HepG2 (cell line): ENCODE results near the gene ZCCHC24. TPM values are rescaled to one million over a fixed set of nuclear protein-coding genes. Genes with fewer than 3 reads are reported as not detected.

Source experiments
- DMAP1 ChIP-seq: IDR thresholded peaks from 2 replicates; pipeline ENCODE4 v1.6.1; 2016
- GATAD1 ChIP-seq: IDR thresholded peaks from 2 replicates; pipeline ENCODE4 v1.6.1; 2016; ENCODE audit warnings: missing genetic modification reagents, missing compliant biosample characterization
- IRX3 ChIP-seq: sonication (generic); formaldehyde crosslinking; IDR thresholded peaks from 2 replicates; pipeline ENCODE4 v1.8.1; 2023; ENCODE audit warnings: mild to moderate bottlenecking, low read depth, missing genetic modification reagents, borderline replicate concordance
- KLF11 ChIP-seq: IDR thresholded peaks from 2 replicates; pipeline ENCODE4 v1.6.1; 2016; ENCODE audit warnings: missing compliant biosample characterization
- MTA1 ChIP-seq: sonication (generic); formaldehyde crosslinking; IDR thresholded peaks from 2 replicates; pipeline ENCODE4 v1.4.0; 2020; ENCODE audit warnings: missing genetic modification reagents, mild to moderate bottlenecking, borderline replicate concordance
- MYC ChIP-seq: sonication (generic); formaldehyde crosslinking; IDR thresholded peaks from 2 replicates; pipeline ENCODE4 v1.9.0; 2021; ENCODE audit warnings: missing genetic modification reagents, borderline replicate concordance
- PHF21A ChIP-seq: sonication (generic); formaldehyde crosslinking; IDR thresholded peaks from 2 replicates; pipeline ENCODE4 v1.5.0; 2020; ENCODE audit warnings: mild to moderate bottlenecking, missing genetic modification reagents
- POLR2G ChIP-seq: fragments of 200-400 bp; formaldehyde crosslinking; IDR thresholded peaks from 2 replicates; pipeline ENCODE4 v1.6.1; 2018; ENCODE audit warnings: mild to moderate bottlenecking, low read depth, low read length, moderate library complexity
- PRDM15 ChIP-seq: sonication (generic); formaldehyde crosslinking; IDR thresholded peaks from 2 replicates; pipeline ENCODE4 v1.4.0; 2020; ENCODE audit warnings: missing genetic modification reagents
- SOX6 ChIP-seq, 2 experiments: fragments of 450-650 bp in 1 of 2; sonication (generic) in 1 of 2; formaldehyde crosslinking in 1 of 2; IDR thresholded peaks; 2 replicates each; pipeline versions ENCODE4 v1.4.0 to v1.6.1; 2017 to 2020; ENCODE audit warnings: antibody characterized with exemption in 1 of 2, mild to moderate bottlenecking in 1 of 2, missing genetic modification reagents in 1 of 2
- SPEN ChIP-seq: sonication (generic); formaldehyde crosslinking; IDR thresholded peaks from 2 replicates; pipeline ENCODE4 v1.5.1; 2020; ENCODE audit warnings: low read depth, mild to moderate bottlenecking, missing genetic modification reagents
- UBTF ChIP-seq: sonication (generic); formaldehyde crosslinking; IDR thresholded peaks from 2 replicates; pipeline ENCODE4 v1.4.0; 2020; ENCODE audit warnings: mild to moderate bottlenecking, missing genetic modification reagents
- ZC3H13 ChIP-seq: sonication (generic); formaldehyde crosslinking; IDR thresholded peaks from 2 replicates; pipeline ENCODE4 v1.8.1; 2023; ENCODE audit warnings: mild to moderate bottlenecking, missing genetic modification reagents, moderate library complexity
- ZFY ChIP-seq: sonication (generic); formaldehyde crosslinking; IDR thresholded peaks from 2 replicates; pipeline ENCODE4 v1.4.0; 2020; ENCODE audit warnings: missing genetic modification reagents
- ZNF430 ChIP-seq: sonication (generic); formaldehyde crosslinking; IDR thresholded peaks from 2 replicates; pipeline ENCODE4 v1.9.0; 2021; ENCODE audit warnings: mild to moderate bottlenecking, missing genetic modification reagents
- ZNF737 ChIP-seq: sonication (generic); formaldehyde crosslinking; IDR thresholded peaks from 2 replicates; pipeline ENCODE4 v1.5.0; 2020; ENCODE audit warnings: missing genetic modification reagents, mild to moderate bottlenecking, borderline replicate concordance
- ZNF788 ChIP-seq: sonication (generic); formaldehyde crosslinking; IDR thresholded peaks from 2 replicates; pipeline ENCODE4 v1.5.0; 2020; ENCODE audit warnings: mild to moderate bottlenecking, missing genetic modification reagents, borderline replicate concordance
- polyA plus RNA-seq, 8 experiments: library from polyadenylated mRNA; depleted of rRNA in 3 of 8; stranded (reverse) in 7 of 8; unstranded in 1 of 8; fragments of >200 nt; fragmentation: Illumina TruSeq in 4 of 8; extraction: Trizol in 4 of 8; gene quantifications; 2 replicates each; pipeline versions ENCODE4 v1.2.1 to v1.2.3, GENCODE V29; 2011 to 2016; ENCODE audit warnings: low read depth in 4 of 8, missing spikeins in 1 of 8, mixed read lengths in 1 of 8; ENCODE audit not compliant: insufficient read depth in 1 of 8
- total RNA-seq, 5 experiments: library from RNA; depleted of rRNA; stranded (reverse); fragments of >200 nt; fragmentation: Illumina TruSeq; extraction: Trizol; gene quantifications; 2 replicates each; pipeline ENCODE4 v1.2.3, GENCODE V29; 2016; ENCODE audit warnings: low read depth in 1 of 5
- TF ChIP-seq, protein P1 (sequence below): sonication (generic); formaldehyde crosslinking; IDR thresholded peaks from 2 replicates; pipeline ENCODE4 v1.9.0; 2022; ENCODE audit warnings: missing genetic modification reagents, mild to moderate bottlenecking, borderline replicate concordance
- TF ChIP-seq, protein P2 (sequence below): sonication (generic); formaldehyde crosslinking; IDR thresholded peaks from 2 replicates; pipeline ENCODE4 v1.4.0; 2020; ENCODE audit warnings: missing genetic modification reagents

ZCCHC24 gene
- total and polyA plus RNA-seq, 2 of the 13 experiments (the other 11 are each of a cell fraction or from before 2014, with no cell fraction given): 3.1 to 7.9 TPM

GRCh38 chr10:79403441-79404230 lies 41.8 kb downstream of the ZCCHC24 start (continued):
- TF ChIP-seq, protein P1, sequence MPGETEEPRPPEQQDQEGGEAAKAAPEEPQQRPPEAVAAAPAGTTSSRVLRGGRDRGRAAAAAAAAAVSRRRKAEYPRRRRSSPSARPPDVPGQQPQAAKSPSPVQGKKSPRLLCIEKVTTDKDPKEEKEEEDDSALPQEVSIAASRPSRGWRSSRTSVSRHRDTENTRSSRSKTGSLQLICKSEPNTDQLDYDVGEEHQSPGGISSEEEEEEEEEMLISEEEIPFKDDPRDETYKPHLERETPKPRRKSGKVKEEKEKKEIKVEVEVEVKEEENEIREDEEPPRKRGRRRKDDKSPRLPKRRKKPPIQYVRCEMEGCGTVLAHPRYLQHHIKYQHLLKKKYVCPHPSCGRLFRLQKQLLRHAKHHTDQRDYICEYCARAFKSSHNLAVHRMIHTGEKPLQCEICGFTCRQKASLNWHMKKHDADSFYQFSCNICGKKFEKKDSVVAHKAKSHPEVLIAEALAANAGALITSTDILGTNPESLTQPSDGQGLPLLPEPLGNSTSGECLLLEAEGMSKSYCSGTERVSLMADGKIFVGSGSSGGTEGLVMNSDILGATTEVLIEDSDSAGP: peak; percentile 37; the same call in 1 of the 2 replicates
- peak; percentile 66; the same call in 1 of the 2 replicates for TF ChIP-seq ZFY (CRISPR knock-in tag)
- TF ChIP-seq, protein P2, sequence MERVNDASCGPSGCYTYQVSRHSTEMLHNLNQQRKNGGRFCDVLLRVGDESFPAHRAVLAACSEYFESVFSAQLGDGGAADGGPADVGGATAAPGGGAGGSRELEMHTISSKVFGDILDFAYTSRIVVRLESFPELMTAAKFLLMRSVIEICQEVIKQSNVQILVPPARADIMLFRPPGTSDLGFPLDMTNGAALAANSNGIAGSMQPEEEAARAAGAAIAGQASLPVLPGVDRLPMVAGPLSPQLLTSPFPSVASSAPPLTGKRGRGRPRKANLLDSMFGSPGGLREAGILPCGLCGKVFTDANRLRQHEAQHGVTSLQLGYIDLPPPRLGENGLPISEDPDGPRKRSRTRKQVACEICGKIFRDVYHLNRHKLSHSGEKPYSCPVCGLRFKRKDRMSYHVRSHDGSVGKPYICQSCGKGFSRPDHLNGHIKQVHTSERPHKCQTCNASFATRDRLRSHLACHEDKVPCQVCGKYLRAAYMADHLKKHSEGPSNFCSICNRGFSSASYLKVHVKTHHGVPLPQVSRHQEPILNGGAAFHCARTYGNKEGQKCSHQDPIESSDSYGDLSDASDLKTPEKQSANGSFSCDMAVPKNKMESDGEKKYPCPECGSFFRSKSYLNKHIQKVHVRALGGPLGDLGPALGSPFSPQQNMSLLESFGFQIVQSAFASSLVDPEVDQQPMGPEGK (CRISPR knock-in tag): peak; percentile 48; the same call in 1 of the 2 replicates
- TF ChIP-seq KLF11: no peak
- no peak for TF ChIP-seq ZNF737 (CRISPR knock-in tag)
- 0 out of 2 replicates have a peak, but pooled peaks have one; percentile 4 for TF ChIP-seq ZNF430 (CRISPR knock-in tag)
- peak; percentile 50 for TF ChIP-seq UBTF (CRISPR knock-in tag)
- TF ChIP-seq DMAP1: no peak
- TF ChIP-seq MYC (CRISPR knock-in tag): peak; percentile 55
- TF ChIP-seq ZNF788 (CRISPR knock-in tag): 0 out of 2 replicates have a peak, but pooled peaks have one; percentile 33
- no peak for TF ChIP-seq GATAD1 (CRISPR knock-in tag)
- peak; percentile 52 for TF ChIP-seq POLR2G
- no peak for TF ChIP-seq ZC3H13 (CRISPR knock-in tag)
- TF ChIP-seq IRX3: no peak
- no peak for TF ChIP-seq SOX6 (IDR thresholded peaks at IDR 0.05)
- TF ChIP-seq SOX6 (CRISPR knock-in tag; IDR thresholded peaks at IDR 0.05): peak; percentile 27; the same call in 1 of the 2 replicates
- TF ChIP-seq SPEN (CRISPR knock-in tag): no peak
- TF ChIP-seq MTA1: 0 out of 2 replicates have a peak, but pooled peaks have one; percentile 15
- peak; percentile 57; the same call in 1 of the 2 replicates for TF ChIP-seq PHF21A (CRISPR knock-in tag)
- TF ChIP-seq PRDM15 (CRISPR knock-in tag): no peak
